Trophoblast cell (in vitro differentiated cells and primary cell): ENCODE data around the gene MAP3K12.

Source experiments
- DNase-seq, 2 donors: peaks; one replicate each; pipeline ENCODE4 v3.0.0-alpha.2; 2016
- H2AFZ ChIP-seq: 2 replicates; pipeline ENCODE4 v1.6.1; 2013; ENCODE audit warnings: low read length, moderate library complexity, mild to moderate bottlenecking; ENCODE audit not compliant: insufficient read depth, poor library complexity
- H2AK5ac ChIP-seq: 2 replicates; pipeline ENCODE4 v1.6.1; 2013; ENCODE audit warnings: mild to moderate bottlenecking, low read length
- H2BK120ac ChIP-seq: 2 replicates; pipeline ENCODE4 v1.6.1; 2013; ENCODE audit warnings: low read length, mild to moderate bottlenecking, moderate library complexity; ENCODE audit not compliant: insufficient read depth, poor library complexity
- H2BK12ac ChIP-seq: 2 replicates; pipeline ENCODE4 v1.6.1; 2013; ENCODE audit warnings: mild to moderate bottlenecking, low read length, moderate library complexity
- H2BK5ac ChIP-seq: 2 replicates; pipeline ENCODE4 v1.6.1; 2013; ENCODE audit warnings: low read length, low read depth, moderate library complexity, mild to moderate bottlenecking; ENCODE audit not compliant: poor library complexity
- H3K14ac ChIP-seq: 2 replicates; pipeline ENCODE4 v1.6.1; 2013; ENCODE audit warnings: mild to moderate bottlenecking, low read length
- H3K18ac ChIP-seq: 2 replicates; pipeline ENCODE4 v1.6.1; 2013; ENCODE audit warnings: mild to moderate bottlenecking, low read length
- H3K23ac ChIP-seq: 2 replicates; pipeline ENCODE4 v1.6.1; 2013; ENCODE audit warnings: low read length
- H3K27ac ChIP-seq: 2 replicates; pipeline ENCODE4 v1.5.1; 2013; ENCODE audit warnings: low read depth, mild to moderate bottlenecking, inconsistent platforms, low read length, moderate library complexity
- H3K27me3 ChIP-seq: 2 replicates; pipeline ENCODE4 v1.6.1; 2013; ENCODE audit warnings: inconsistent platforms, mild to moderate bottlenecking, low read length, moderate library complexity; ENCODE audit not compliant: insufficient read depth
- H3K36me3 ChIP-seq, 2 experiments: 1 replicate in 1 of 2; 2 replicates in 1 of 2; pipeline ENCODE4 v1.6.1; 2013; ENCODE audit warnings: low read length in 2 of 2, mild to moderate bottlenecking in 2 of 2, moderate library complexity in 1 of 2; ENCODE audit not compliant: insufficient read depth in 2 of 2, control insufficient read depth in 1 of 2
- H3K4ac ChIP-seq: 2 replicates; pipeline ENCODE4 v1.6.1; 2013; ENCODE audit warnings: low read depth, mild to moderate bottlenecking, low read length, moderate library complexity
- H3K4me1 ChIP-seq, 2 experiments: 1 replicate in 1 of 2; 2 replicates in 1 of 2; pipeline ENCODE4 v1.6.1; 2013; ENCODE audit warnings: low read length in 2 of 2, mild to moderate bottlenecking in 2 of 2, moderate library complexity in 1 of 2; ENCODE audit not compliant: insufficient read depth in 2 of 2, control insufficient read depth in 1 of 2
- H3K4me2 ChIP-seq: 2 replicates; pipeline ENCODE4 v1.6.1; 2013; ENCODE audit warnings: inconsistent platforms, mild to moderate bottlenecking, low read length, moderate library complexity
- H3K4me3 ChIP-seq: 2 replicates; pipeline ENCODE4 v1.5.1; 2013; ENCODE audit warnings: mild to moderate bottlenecking, low read depth, low read length, inconsistent platforms
- H3K79me1 ChIP-seq: one replicate; pipeline ENCODE4 v1.6.1; 2013; ENCODE audit warnings: low read length
- H3K79me2 ChIP-seq: 2 replicates; pipeline ENCODE4 v1.6.1; 2013; ENCODE audit warnings: low read length, mild to moderate bottlenecking; ENCODE audit not compliant: control insufficient read depth, insufficient read depth, poor library complexity
- H3K9ac ChIP-seq: 2 replicates; pipeline ENCODE4 v1.6.1; 2013; ENCODE audit warnings: mild to moderate bottlenecking, low read length
- H3K9me3 ChIP-seq: 2 replicates; pipeline ENCODE4 v1.6.1; 2013; ENCODE audit warnings: low read depth, mild to moderate bottlenecking, control low read depth, inconsistent platforms, low read length; ENCODE audit not compliant: insufficient read depth
- H4K12ac ChIP-seq: 2 replicates; pipeline ENCODE4 v1.6.1; 2013; ENCODE audit warnings: low read depth, mild to moderate bottlenecking, low read length, moderate library complexity
- H4K8ac ChIP-seq: 2 replicates; pipeline ENCODE4 v1.6.1; 2013; ENCODE audit warnings: low read depth, mild to moderate bottlenecking, low read length, moderate library complexity
- H4K91ac ChIP-seq: one replicate; pipeline ENCODE4 v1.6.1; 2013; ENCODE audit warnings: low read depth, mild to moderate bottlenecking, low read length, moderate library complexity
- WGBS: extraction: QIAGEN DNeasy Blood & Tissue Kit; methylation state at CpG from one replicate; pipeline ENCODE4 v1.1.7; 2013; ENCODE audit warnings: missing lambda C conversion rate; ENCODE audit not compliant: insufficient read length, insufficient coverage; ENCODE audit errors: extremely low coverage; 5-methylcytosine and 5-hydroxymethylcytosine counted together

MAP3K12 gene

GRCh38 chr12:53459097-53459496 is 40.2 kb downstream of the MAP3K12 start:
- Histone ChIP-seq H3K27ac (no peak overlapping the region), H2AFZ (no peak overlapping the region), H3K79me1 (no peaks in the 10 kb centered on the region), H3K4ac (no peak overlapping the region), H3K79me2 (peaks cover 5% of the 10 kb centered on the region), H3K18ac (no peak overlapping the region), H3K14ac (no peak overlapping the region), H3K4me2 (no peak overlapping the region), H3K36me3 (peaks cover 50 to 77% of the 10 kb centered on the region in 2 experiments), H3K4me1 (no peaks in the 10 kb centered on the region), H4K91ac (no peak overlapping the region), H2BK5ac (no peak overlapping the region), H4K8ac (no peak overlapping the region), H2BK120ac (no peak overlapping the region), H2BK12ac (no peak overlapping the region), H3K4me3 (no peak overlapping the region), H3K9me3 (no peaks in the 10 kb centered on the region), H3K27me3 (no peaks in the 10 kb centered on the region), H3K9ac (no peak overlapping the region), H4K12ac (no peak overlapping the region), H2AK5ac (no peak overlapping the region), H3K23ac (no peak overlapping the region)
- no CpG with 5 or more reads among the region's 4 CpGs for WGBS
- no peak for DNase-seq

DNA sequence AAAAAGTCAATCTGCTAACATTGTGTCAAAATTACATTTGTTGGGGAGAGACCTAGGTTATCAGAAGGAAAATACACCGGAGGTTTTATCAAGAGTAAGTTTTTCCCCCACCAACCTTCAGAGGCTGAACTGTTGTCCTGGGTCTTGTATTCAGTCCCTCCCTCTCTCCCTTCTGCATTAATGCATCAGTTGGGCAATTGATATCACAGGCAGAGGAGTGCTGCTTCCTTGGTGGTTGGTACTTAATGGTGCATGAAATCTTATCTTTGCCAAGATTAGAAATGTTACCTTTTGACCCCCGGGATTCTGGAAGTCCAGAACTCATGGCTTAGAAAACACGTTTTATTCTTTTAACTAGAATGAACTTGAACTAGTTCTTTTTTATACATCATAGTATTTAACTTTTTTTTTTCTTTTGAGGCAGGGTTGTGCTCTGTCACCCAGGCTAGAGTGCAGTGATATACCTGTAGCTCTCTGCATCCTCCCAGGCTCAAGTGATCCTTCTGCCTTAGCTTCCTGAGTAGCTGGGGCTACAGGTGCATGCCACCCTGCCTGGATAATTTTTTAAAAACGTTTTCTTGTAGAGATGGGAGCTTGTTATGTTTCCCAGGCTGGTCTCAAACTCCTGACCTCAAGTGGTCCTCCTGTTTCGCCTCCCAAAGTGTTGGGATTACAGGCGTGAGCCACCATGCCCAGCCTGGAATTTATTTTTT is 42.4 kb downstream of the MAP3K12 start:
- H3K9ac ChIP-seq: no peak overlapping the region
- WGBS: no CpG with 5 or more reads among the region's 6 CpGs
- no peak overlapping the region for H2BK5ac ChIP-seq
- no peak overlapping the region for H2AFZ ChIP-seq
- no peak overlapping the region for H3K27ac ChIP-seq
- H3K4me3 ChIP-seq: no peak overlapping the region
- H2BK120ac ChIP-seq: no peak overlapping the region
- H2AK5ac ChIP-seq: no peak overlapping the region
- H3K4me2 ChIP-seq: no peak overlapping the region
- peaks cover 6% of the 10 kb centered on the region for H3K79me1 ChIP-seq
- H2BK12ac ChIP-seq: no peak overlapping the region
- H3K14ac ChIP-seq: no peak overlapping the region
- no peak for DNase-seq
- no peak overlapping the region for H4K8ac ChIP-seq
- H3K9me3 ChIP-seq: no peaks in the 10 kb centered on the region
- no peak overlapping the region for H3K23ac ChIP-seq
- peaks cover 11% of the 10 kb centered on the region for H3K79me2 ChIP-seq
- no peak overlapping the region for H4K12ac ChIP-seq
- H3K4me1 ChIP-seq: no peaks in the 10 kb centered on the region
- H3K27me3 ChIP-seq: no peaks in the 10 kb centered on the region
- no peak overlapping the region for H4K91ac ChIP-seq
- peaks cover 44 to 60% of the 10 kb centered on the region in 2 experiments for H3K36me3 ChIP-seq
- H3K4ac ChIP-seq: peak overlapping the region; percentile 58
- H3K18ac ChIP-seq: no peak overlapping the region

DNA sequence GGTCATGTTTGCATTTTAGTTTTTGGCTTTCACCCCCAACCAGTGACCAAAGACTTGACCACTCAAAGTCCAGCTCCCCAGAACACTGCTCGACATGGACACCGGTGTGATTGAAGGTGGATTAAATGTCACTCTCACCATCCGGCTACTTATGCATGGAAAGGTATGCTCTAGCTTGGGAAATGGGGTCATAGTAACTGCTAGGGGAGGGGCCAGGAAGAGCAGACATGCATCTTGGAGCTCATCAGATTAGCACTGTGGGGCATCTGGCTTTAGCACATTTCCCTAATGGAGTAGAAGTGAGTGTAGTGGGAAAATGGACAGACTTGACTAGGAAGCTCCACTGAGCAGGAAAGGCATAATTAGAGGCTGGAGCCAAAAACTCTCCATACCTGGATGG is 44.6 kb downstream of the MAP3K12 start:
- Histone ChIP-seq H3K4me1 (no peaks in the 10 kb centered on the region), H3K23ac (no peak overlapping the region), H4K12ac (no peak overlapping the region), H3K14ac (no peak overlapping the region), H2BK12ac (no peak overlapping the region), H3K79me1 (peaks cover 6% of the 10 kb centered on the region), H2BK5ac (no peak overlapping the region), H2AFZ (no peak overlapping the region), H2AK5ac (no peak overlapping the region), H3K4ac (peak overlapping the region; percentile 11), H3K18ac (no peak overlapping the region), H3K4me3 (no peak overlapping the region), H4K8ac (no peak overlapping the region), H2BK120ac (no peak overlapping the region), H3K79me2 (peaks cover 9% of the 10 kb centered on the region), H3K27ac (no peak overlapping the region), H3K9ac (peak overlapping the region; percentile 9), H3K27me3 (no peaks in the 10 kb centered on the region), H3K9me3 (no peaks in the 10 kb centered on the region), H3K4me2 (no peak overlapping the region), H4K91ac (no peak overlapping the region), H3K36me3 (peaks cover 29 to 42% of the 10 kb centered on the region in 2 experiments)
- no CpG with 5 or more reads among the region's 3 CpGs for WGBS
- no peak for DNase-seq

DNA sequence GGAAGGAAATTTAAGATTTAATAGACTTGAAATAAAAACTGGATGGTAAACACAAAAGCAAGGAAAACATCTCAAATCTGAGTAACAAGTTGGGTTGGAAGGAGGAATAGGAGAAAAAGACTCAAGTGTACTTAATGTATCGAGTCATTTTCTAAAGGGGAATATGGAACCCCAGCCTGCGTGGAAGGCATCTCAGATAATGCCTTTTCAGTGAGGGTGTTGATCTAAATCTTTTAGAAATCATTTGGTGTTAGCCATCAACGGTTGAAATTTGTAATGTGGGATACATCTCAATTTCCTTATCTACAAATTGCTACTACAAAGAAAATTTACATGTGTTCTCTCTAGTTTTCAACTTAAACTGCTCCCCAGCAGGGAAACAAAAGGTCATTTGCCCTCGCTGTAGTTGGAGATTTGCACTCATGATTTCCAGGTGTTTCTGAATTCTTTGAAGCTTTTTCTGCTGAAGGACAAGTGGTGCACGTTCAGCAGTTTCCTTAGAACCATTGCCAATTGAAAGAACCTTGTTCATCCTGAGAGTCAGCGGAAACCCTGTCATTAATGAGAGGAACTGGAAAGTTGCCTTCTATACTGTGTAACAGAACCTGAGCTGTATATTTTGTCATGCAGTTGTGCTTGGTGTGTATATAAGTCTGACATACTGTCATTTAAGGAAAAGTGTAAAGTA is 45.2 kb downstream of the MAP3K12 start:
- peak overlapping the region; percentile 37 for H3K4me2 ChIP-seq
- no peak overlapping the region for H3K18ac ChIP-seq
- no peak overlapping the region for H3K27ac ChIP-seq
- H2AFZ ChIP-seq: no peak overlapping the region
- H3K23ac ChIP-seq: no peak overlapping the region
- H2BK12ac ChIP-seq: no peak overlapping the region
- no peak overlapping the region for H3K14ac ChIP-seq
- no peak overlapping the region for H4K91ac ChIP-seq
- H3K9ac ChIP-seq: no peak overlapping the region
- no peak overlapping the region for H4K8ac ChIP-seq
- H2BK5ac ChIP-seq: no peak overlapping the region
- DNase-seq: no peak
- H3K79me2 ChIP-seq: peaks cover 9% of the 10 kb centered on the region
- H2AK5ac ChIP-seq: no peak overlapping the region
- H3K27me3 ChIP-seq: no peaks in the 10 kb centered on the region
- no peak overlapping the region for H4K12ac ChIP-seq
- WGBS: no CpG with 5 or more reads among the region's 6 CpGs
- H3K79me1 ChIP-seq: peaks cover 6% of the 10 kb centered on the region
- no peak overlapping the region for H3K4me3 ChIP-seq
- peaks cover 26 to 38% of the 10 kb centered on the region in 2 experiments for H3K36me3 ChIP-seq
- no peak overlapping the region for H2BK120ac ChIP-seq
- no peaks in the 10 kb centered on the region for H3K4me1 ChIP-seq
- peak overlapping the region; percentile 96 for H3K4ac ChIP-seq
- H3K9me3 ChIP-seq: no peaks in the 10 kb centered on the region
